ENCODE data around the gene TMEM52B.

GRCh38 chr12:10171973-10172728 is 6.7 kb upstream of the TMEM52B start, which contains the start of gene OLR1:
- TF ChIP-seq ELF4 (IDR thresholded peaks at IDR 0.05) (no peak), ZNF384 (IDR thresholded peaks at IDR 0.05) (no peak), CTBP1 (IDR thresholded peaks at IDR 0.05; ENCODE audit: borderline replicate concordance) (no peak), TARDBP (IDR thresholded peaks at IDR 0.05) (no peak), ARNT (IDR thresholded peaks at IDR 0.05) (no peak)

All from HEK293T (cell line).